Endothelial cell of umbilical vein (primary cell): ENCODE data around the gene SSUH2. TPM values are rescaled to one million over a fixed set of nuclear protein-coding genes. Genes with fewer than 3 reads are reported as not detected.

Experiments used
- BruUV-seq: library from RNA; stranded (reverse); fragments of 400-500 nt; replicated peaks from 2 replicates; lab custom pipeline; 2021; lab: Mats Ljungman, UMichigan
- CTCF ChIA-PET: fragments of 300-600, 350-600 bp; sonication (Branson Sonifier 250); formaldehyde crosslinking; loops from one replicate; lab custom pipeline; 2021; ENCODE audit warnings: antibody characterized with exemption, inconsistent platforms; lab: Charles Lee
- POLR2A ChIA-PET: fragments of 300-600, 350-600 bp; sonication (Branson Sonifier 250); formaldehyde crosslinking; loops from one replicate; lab custom pipeline; 2021; ENCODE audit warnings: antibody characterized with exemption, inconsistent platforms; lab: Charles Lee
- DNase-seq: peaks from one replicate; pipeline ENCODE4 v3.0.0-alpha.2; 2011; ENCODE audit warnings: low read depth, low spot score
- FAIRE-seq: peaks from 2 replicates; lab custom pipeline; 2011; peaks lifted over from hg19 to GRCh38; lab: Jason Lieb, UNC
- H2AFZ ChIP-seq: 2 replicates; pipeline ENCODE4 v1.6.0; 2012; ENCODE audit warnings: low read depth, low read length, control low read depth, inconsistent platforms
- H3K27ac ChIP-seq: 2 replicates; pipeline ENCODE4 v1.5.1; 2011; ENCODE audit warnings: low read depth, mild to moderate bottlenecking, control low read depth, low read length, moderate library complexity; ENCODE audit not compliant: insufficient read depth
- H3K27me3 ChIP-seq, 2 experiments: 2 replicates each; pipeline versions ENCODE4 v1.6.0 to v1.6.1; 2011; ENCODE audit warnings: low read length in 2 of 2, mixed read lengths in 1 of 2; ENCODE audit not compliant: control insufficient read depth in 2 of 2, insufficient read depth in 2 of 2
- H3K36me3 ChIP-seq, 2 experiments: 2 replicates in 1 of 2; 3 replicates in 1 of 2; pipeline ENCODE4 v1.5.1; 2011; ENCODE audit warnings: low read length in 2 of 2, mild to moderate bottlenecking in 1 of 2, moderate library complexity in 1 of 2; ENCODE audit not compliant: control insufficient read depth in 2 of 2, insufficient read depth in 2 of 2; ENCODE audit errors: extremely low read depth in 1 of 2
- H3K4me1 ChIP-seq: 3 replicates; pipeline ENCODE4 v1.5.1; 2011; ENCODE audit warnings: mild to moderate bottlenecking, low read length; ENCODE audit not compliant: control insufficient read depth, insufficient read depth; ENCODE audit errors: extremely low read depth
- H3K4me2 ChIP-seq: 2 replicates; pipeline ENCODE4 v1.6.1; 2011; ENCODE audit warnings: low read length, control low read depth, mixed read lengths; ENCODE audit not compliant: insufficient read depth
- H3K4me3 ChIP-seq, 3 experiments: fragments of 200-600 bp in 1 of 3; sonication (generic), shearing (Covaris generic) in 1 of 3; replicated peaks in 1 of 3; 2 replicates each; pipeline ENCODE4 v1.5.1; 2011 to 2016; ENCODE audit warnings: control low read depth in 3 of 3, low read length in 3 of 3, mild to moderate bottlenecking in 2 of 3, inconsistent platforms in 1 of 3, low read depth in 1 of 3, moderate library complexity in 1 of 3; ENCODE audit not compliant: insufficient read depth in 1 of 3
- H3K79me2 ChIP-seq: 2 replicates; pipeline ENCODE4 v1.6.0; 2012; ENCODE audit warnings: low read length, inconsistent platforms; ENCODE audit not compliant: control insufficient read depth, insufficient read depth
- H3K9ac ChIP-seq: replicated peaks from 2 replicates; pipeline ENCODE3; 2011; ENCODE audit warnings: low read length, control low read depth; ENCODE audit not compliant: insufficient read depth; ENCODE audit errors: extremely low read depth
- H3K9me1 ChIP-seq: replicated peaks from 3 replicates; pipeline ENCODE4 v1.6.0; 2011; ENCODE audit warnings: mild to moderate bottlenecking, low read length; ENCODE audit not compliant: control insufficient read depth, insufficient read depth; ENCODE audit errors: extremely low read depth
- H3K9me3 ChIP-seq: replicated peaks from 2 replicates; pipeline ENCODE4 v1.5.1; 2012; ENCODE audit warnings: low read length, inconsistent platforms; ENCODE audit not compliant: control insufficient read depth, insufficient read depth
- H4K20me1 ChIP-seq: replicated peaks from 2 replicates; pipeline ENCODE3; 2011; ENCODE audit warnings: mild to moderate bottlenecking, low read length; ENCODE audit not compliant: control insufficient read depth, insufficient read depth; ENCODE audit errors: extremely low read depth
- CTCF ChIP-seq, 2 donors: IDR thresholded peaks; 1 replicate in 1 of 2; 2 replicates in 1 of 2; pipeline ENCODE4 v1.5.1; 2011; ENCODE audit warnings: low read length in 2 of 2, mild to moderate bottlenecking in 2 of 2, moderate library complexity in 2 of 2, control low read depth in 1 of 2, inconsistent platforms in 1 of 2, low read depth in 1 of 2; ENCODE audit not compliant: insufficient read depth in 1 of 2; ENCODE audit errors: extremely low read depth in 1 of 2
- EZH2 ChIP-seq: IDR thresholded peaks from 2 replicates; pipeline ENCODE4 v1.6.1; 2012; ENCODE audit warnings: borderline replicate concordance, low read depth, mild to moderate bottlenecking, moderate library complexity, low read length, inconsistent platforms; ENCODE audit not compliant: severe bottlenecking
- FOS ChIP-seq: IDR thresholded peaks from 2 replicates; pipeline ENCODE4 v1.6.1; 2011; ENCODE audit warnings: mild to moderate bottlenecking, low read length, moderate library complexity, borderline replicate concordance; ENCODE audit not compliant: insufficient read depth
- GATA2 ChIP-seq: IDR thresholded peaks from 2 replicates; pipeline ENCODE4 v1.7.0; 2011; ENCODE audit warnings: low read depth, mild to moderate bottlenecking, moderate library complexity, mixed read lengths, low read length; ENCODE audit not compliant: insufficient read length, insufficient read depth
- JUN ChIP-seq: IDR thresholded peaks from 2 replicates; pipeline ENCODE4 v1.6.1; 2011; ENCODE audit warnings: borderline replicate concordance, low read depth; ENCODE audit not compliant: insufficient read length, insufficient read depth
- MAX ChIP-seq: IDR thresholded peaks from 2 replicates; pipeline ENCODE4 v1.6.1; 2011; ENCODE audit not compliant: insufficient read depth, insufficient read length
- MYC ChIP-seq: IDR thresholded peaks from one replicate; pipeline ENCODE4 v1.6.1; 2011; ENCODE audit warnings: mild to moderate bottlenecking, low read depth, low read length
- POLR2A ChIP-seq: IDR thresholded peaks from 2 replicates; pipeline ENCODE4 v1.6.1; 2012; ENCODE audit warnings: low read depth, mild to moderate bottlenecking, control low read depth, low read length
- POLR2AphosphoS5 ChIP-seq: IDR thresholded peaks from 2 replicates; pipeline ENCODE4 v1.6.1; 2012; ENCODE audit warnings: low read depth, mild to moderate bottlenecking, control low read depth, low read length, moderate library complexity; ENCODE audit not compliant: insufficient read depth
- dilution Hi-C: fragments of 300-500 bp; cut with MboI; formaldehyde crosslinking; loops from one replicate; pipeline ENCODE4 v1.15.0; 2019; ENCODE audit warnings: low sequenced_read_pairs; ENCODE audit not compliant: extremely low pct_ligation_motif_present
- intact Hi-C: fragments of 100-400 bp; cut with micrococcal nuclease; formaldehyde crosslinking; loops from one replicate; pipeline ENCODE4 v1.10.0; 2022
- polyA plus RNA-seq, 4 experiments: library from polyadenylated mRNA; depleted of rRNA in 3 of 4; stranded (reverse) in 3 of 4; unstranded in 1 of 4; fragments of >200 nt; gene quantifications; 2 replicates each; pipeline versions ENCODE4 v1.2.1 to v1.2.3, GENCODE V29; 2011 to 2012; ENCODE audit warnings: missing spikeins in 1 of 4
- total RNA-seq: library from RNA; stranded (reverse); gene quantifications from 2 replicates; pipeline ENCODE4 v1.2.3, GENCODE V29; 2021

Gene SSUH2
- total and polyA plus RNA-seq, 2 donors (not counting 3 experiments of a cell fraction or from before 2014, with no cell fraction given): 0.44 TPM; not detected in 1

- no peak overlapping the region for H3K4me2 ChIP-seq
- no peaks in the 10 kb centered on the region for H3K9me1 ChIP-seq
- H2AFZ ChIP-seq: no peak overlapping the region
- H3K4me1 ChIP-seq: peaks cover 8% of the 10 kb centered on the region
- H3K4me3 ChIP-seq: no peak overlapping the region
- H4K20me1 ChIP-seq: no peaks in the 10 kb centered on the region
- no peak overlapping the region for H3K9ac ChIP-seq
- no TSS peak for BruUV-seq
- H3K9me3 ChIP-seq: no peaks in the 10 kb centered on the region
- peaks cover 0 to 3% of the 10 kb centered on the region in 2 experiments for H3K27me3 ChIP-seq
- no peaks in the 10 kb centered on the region for H3K79me2 ChIP-seq
- H3K36me3 ChIP-seq: no peaks in the 10 kb centered on the region
- TF ChIP-seq JUN (no peak), CTCF (IDR thresholded peaks at IDR 0.05; ENCODE audit: extremely low read depth in 1 of 2, insufficient read depth in 1 of 2, low read depth in 1 of 2, low read length in 2 of 2) (no peak), EZH2 (no peak), FOS (no peak), MAX (no peak), MYC (no peak), POLR2AphosphoS5 (no peak), POLR2A (no peak), GATA2 (no peak)
- CTCF ChIA-PET: no interaction called here
- DNase-seq (no peak), FAIRE-seq (no peak)
- dilution Hi-C loops: no loop called here
- intact Hi-C loops: no loop called here
- H3K27ac ChIP-seq: peak overlapping the region; percentile 52
- POLR2A ChIA-PET: no interaction called here
Measured at GRCh38 chr3:8659242-8659641, 14.6 kb upstream of the SSUH2 start.
